ENCODE results near the gene SMIM11. TPM values are rescaled to one million over a fixed set of nuclear protein-coding genes. Genes with fewer than 3 reads are reported as not detected.

The SMIM11 gene
- total RNA-seq, 3 donors from 2014 or later, result 1.7 to 12.1 (median 3.8) TPM

DNA sequence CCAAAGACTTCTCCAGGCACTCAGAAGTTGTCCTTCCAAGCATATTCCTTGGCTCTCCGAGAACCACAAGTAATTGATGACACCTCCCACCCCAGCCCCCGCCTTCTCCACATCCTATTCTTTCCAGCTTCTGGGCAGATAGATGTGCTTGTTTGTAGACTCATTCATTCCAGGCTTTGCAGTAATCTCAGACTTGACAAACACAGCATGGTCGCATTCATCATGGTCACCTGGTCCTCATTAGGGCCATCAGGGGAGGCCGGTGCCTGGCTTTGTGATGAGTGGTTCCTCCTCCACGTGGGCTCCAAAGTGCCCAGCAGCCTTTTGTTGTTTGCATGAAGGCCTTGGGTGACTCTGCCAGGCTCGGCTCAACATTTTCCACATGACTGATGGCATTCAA, 40.0 kb upstream of the SMIM11 start:
- Histone ChIP-seq H3K4me3 (no peak overlapping the region), H3K4me1 (ENCODE audit: low read depth) (no peaks in the 10 kb centered on the region), H3K36me3 (ENCODE audit: low read depth) (no peaks in the 10 kb centered on the region), H3K9me3 (no peaks in the 10 kb centered on the region)
- intact Hi-C loops (cut with DNase I, micrococcal nuclease), result loop anchor here in 1 of 2 donors (10.0 kb wide), 1 partner anchor 61 kb away; no protein-coding TSS in a partner anchor
- ATAC-seq (no peak), DNase-seq (no peak)
- TF ChIP-seq, protein P1, sequence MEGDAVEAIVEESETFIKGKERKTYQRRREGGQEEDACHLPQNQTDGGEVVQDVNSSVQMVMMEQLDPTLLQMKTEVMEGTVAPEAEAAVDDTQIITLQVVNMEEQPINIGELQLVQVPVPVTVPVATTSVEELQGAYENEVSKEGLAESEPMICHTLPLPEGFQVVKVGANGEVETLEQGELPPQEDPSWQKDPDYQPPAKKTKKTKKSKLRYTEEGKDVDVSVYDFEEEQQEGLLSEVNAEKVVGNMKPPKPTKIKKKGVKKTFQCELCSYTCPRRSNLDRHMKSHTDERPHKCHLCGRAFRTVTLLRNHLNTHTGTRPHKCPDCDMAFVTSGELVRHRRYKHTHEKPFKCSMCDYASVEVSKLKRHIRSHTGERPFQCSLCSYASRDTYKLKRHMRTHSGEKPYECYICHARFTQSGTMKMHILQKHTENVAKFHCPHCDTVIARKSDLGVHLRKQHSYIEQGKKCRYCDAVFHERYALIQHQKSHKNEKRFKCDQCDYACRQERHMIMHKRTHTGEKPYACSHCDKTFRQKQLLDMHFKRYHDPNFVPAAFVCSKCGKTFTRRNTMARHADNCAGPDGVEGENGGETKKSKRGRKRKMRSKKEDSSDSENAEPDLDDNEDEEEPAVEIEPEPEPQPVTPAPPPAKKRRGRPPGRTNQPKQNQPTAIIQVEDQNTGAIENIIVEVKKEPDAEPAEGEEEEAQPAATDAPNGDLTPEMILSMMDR (IDR thresholded peaks at IDR 0.05), result no peak

DNA sequence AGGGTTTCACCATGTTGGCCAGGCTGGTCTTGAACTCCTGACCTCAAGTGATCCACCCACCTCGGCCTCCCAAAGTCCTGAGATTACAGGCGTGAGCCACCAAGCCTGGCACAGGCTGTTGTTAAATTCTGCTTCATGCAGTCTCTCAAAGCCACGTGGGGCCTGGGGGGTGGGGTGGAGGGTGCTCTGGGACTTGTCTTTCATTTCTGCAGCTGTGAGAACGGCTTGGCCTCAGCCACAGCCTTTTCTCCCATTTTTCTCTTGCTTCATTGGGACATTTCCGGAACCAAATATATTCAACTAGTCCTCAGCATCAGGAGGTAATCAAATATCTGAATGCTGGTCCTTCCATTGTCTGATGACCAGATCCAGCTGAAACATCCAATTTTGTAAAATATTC, 39.1 kb upstream of the SMIM11 start:
- intact Hi-C loops (cut with DNase I, micrococcal nuclease), result loop anchor here in 1 of 2 donors (10.0 kb wide), 1 partner anchor 61 kb away; no protein-coding TSS in a partner anchor
- ATAC-seq (no peak), DNase-seq (no peak)
- no peaks in the 10 kb centered on the region for H3K9me3 ChIP-seq
- no peaks in the 10 kb centered on the region for H3K36me3 ChIP-seq (ENCODE audit: low read depth)
- H3K4me3 ChIP-seq, result no peak overlapping the region
- H3K4me1 ChIP-seq (ENCODE audit: low read depth), result no peaks in the 10 kb centered on the region
- TF ChIP-seq, protein P1 (IDR thresholded peaks at IDR 0.05), result no peak

DNA sequence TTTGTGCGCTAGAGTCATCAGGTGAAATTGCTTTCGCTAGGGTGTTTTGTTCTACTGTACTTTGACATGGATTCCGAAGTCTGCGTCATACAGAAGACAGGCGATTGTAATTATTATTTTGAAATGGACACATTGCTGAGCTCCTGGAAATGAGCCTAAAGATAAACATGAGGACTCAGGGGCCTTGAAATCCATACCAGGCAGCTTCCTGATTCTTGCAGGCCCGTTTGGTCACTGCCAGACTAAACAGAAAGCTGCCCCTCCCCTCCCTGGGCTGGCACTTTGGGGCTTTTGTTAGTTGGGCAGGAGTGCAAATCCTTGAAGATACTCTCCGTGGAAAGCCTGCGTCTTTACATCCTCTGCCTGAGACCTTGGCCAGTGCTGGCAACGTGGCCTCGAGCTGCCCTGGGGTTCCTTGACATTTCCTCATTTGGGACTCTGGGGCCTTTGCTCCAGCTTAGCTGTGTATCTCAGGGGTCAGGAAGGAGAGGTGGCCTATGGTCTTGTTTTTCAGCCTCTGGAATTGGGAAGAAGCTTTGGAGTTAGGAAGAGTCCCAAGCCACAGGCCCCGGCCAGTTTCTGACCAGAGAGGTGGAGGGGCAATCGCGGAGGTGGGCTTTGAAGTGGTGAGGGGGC, 38.4 kb upstream of the SMIM11 start:
- intact Hi-C loops (cut with DNase I, micrococcal nuclease), result loop anchor here in 1 of 2 donors (10.0 kb wide), 1 partner anchor 62 kb away; no protein-coding TSS in a partner anchor
- Histone ChIP-seq H3K9me3 (no peaks in the 10 kb centered on the region), H3K4me3 (no peak overlapping the region), H3K36me3 (ENCODE audit: low read depth) (no peaks in the 10 kb centered on the region), H3K4me1 (ENCODE audit: low read depth) (no peaks in the 10 kb centered on the region)
- ATAC-seq (no peak), DNase-seq (no peak)
- TF ChIP-seq, protein P1 (IDR thresholded peaks at IDR 0.05), result no peak

DNA sequence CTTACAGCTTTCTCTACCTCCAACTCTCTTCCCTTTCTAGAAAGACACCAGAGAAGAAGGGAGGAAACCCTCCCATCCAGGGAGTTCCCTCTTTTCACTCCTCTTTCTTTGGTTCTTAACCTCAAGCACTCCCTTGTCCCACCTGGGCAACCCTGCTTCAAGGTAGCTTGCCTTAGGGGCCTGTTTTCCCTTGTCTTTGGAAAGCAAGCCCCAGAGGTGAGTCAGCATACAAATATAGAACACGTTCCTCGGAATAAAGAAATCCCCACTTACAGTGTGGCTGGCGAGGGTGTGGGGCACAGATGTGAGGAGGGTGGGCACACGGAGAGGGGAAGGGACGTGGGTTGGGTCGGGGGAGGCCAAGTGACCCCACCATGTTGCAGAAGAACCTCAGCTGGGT, 37.6 kb upstream of the SMIM11 start:
- Histone ChIP-seq H3K4me1 (ENCODE audit: low read depth) (no peaks in the 10 kb centered on the region), H3K36me3 (ENCODE audit: low read depth) (no peaks in the 10 kb centered on the region), H3K4me3 (no peak overlapping the region), H3K9me3 (no peaks in the 10 kb centered on the region)
- TF ChIP-seq, protein P1 (IDR thresholded peaks at IDR 0.05), result no peak
- ATAC-seq (no peak), DNase-seq (no peak)
- intact Hi-C loops (cut with DNase I, micrococcal nuclease), result loop anchor here in 1 of 2 donors (10.0 kb wide), 1 partner anchor 63 kb away; no protein-coding TSS in a partner anchor

DNA sequence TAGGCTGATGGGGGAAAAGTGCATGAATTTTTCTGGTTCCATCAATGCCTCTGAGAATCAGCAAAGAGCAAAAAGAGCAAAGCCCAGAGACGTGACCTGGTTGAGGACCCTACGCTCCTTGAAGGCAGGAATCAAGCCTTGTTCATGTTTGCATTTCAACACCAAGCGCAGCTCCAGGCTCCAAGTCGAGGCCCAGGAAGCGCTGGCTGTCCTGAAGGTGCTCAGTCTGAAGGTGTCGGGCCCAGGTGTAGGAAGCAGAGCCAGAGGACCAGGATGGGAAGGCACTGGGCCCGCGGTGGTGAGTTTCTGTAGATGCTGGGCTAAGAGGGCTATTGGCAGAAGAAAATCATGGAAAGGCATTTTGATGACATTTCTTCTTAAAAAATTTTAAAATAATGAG, 37.1 kb upstream of the SMIM11 start:
- no peak for ATAC-seq
- intact Hi-C loops (cut with DNase I, micrococcal nuclease), result loop anchor here in 1 of 2 donors (10.0 kb wide), 1 partner anchor 63 kb away; no protein-coding TSS in a partner anchor
- TF ChIP-seq, protein P1 (IDR thresholded peaks at IDR 0.05), result no peak

More for the DNA sequence above, 37.1 kb upstream of the SMIM11 start:
- Histone ChIP-seq H3K4me1 (ENCODE audit: low read depth) (no peaks in the 10 kb centered on the region), H3K4me3 (no peak overlapping the region), H3K9me3 (no peaks in the 10 kb centered on the region), H3K36me3 (ENCODE audit: low read depth) (no peaks in the 10 kb centered on the region)
- DNase-seq, result no peak
